Femur (tissue), 1 donor: ENCODE results near the gene CCDC124.
"Not testable (repeated sequence)": the region's sequence is repeated elsewhere in the genome, so short reads cannot be mapped to it uniquely, and the experiment has no call there.

Experiments
- DNase-seq: peaks from one replicate; pipeline ENCODE4 v3.0.0-alpha.2; 2017

CCDC124 gene

GRCh38 chr19:17954401-17954800, 21.6 kb downstream of the CCDC124 start:
- no peak for DNase-seq

- DNase-seq: no peak
Measured at GRCh38 chr19:17957149-17957849, 24.5 kb downstream of the CCDC124 start.

- no peak for DNase-seq
Measured at GRCh38 chr19:17957885-17958284, 25.1 kb downstream of the CCDC124 start.

- no peak for DNase-seq
Measured at GRCh38 chr19:17963936-17964691, 31.3 kb downstream of the CCDC124 start.

GRCh38 chr19:17965370-17966128, 32.7 kb downstream of the CCDC124 start:
- DNase-seq: no peak

- no peak for DNase-seq
Measured at GRCh38 chr19:17966129-17966483, 33.3 kb downstream of the CCDC124 start.

- peak; percentile 56 for DNase-seq
Measured at GRCh38 chr19:17966550-17967256, 33.9 kb downstream of the CCDC124 start, which contains the start of gene KCNN1. TSS of gene KCNN1 (plus strand) at chr19:17967107. CDS start at chr19:17973889, 6,782 bp downstream.

GRCh38 chr19:17967257-17968051, 34.6 kb downstream of the CCDC124 start:
- DNase-seq: no peak

GRCh38 chr19:17968362-17968761, 35.5 kb downstream of the CCDC124 start:
- DNase-seq: no peak

GRCh38 chr19:17969096-17969792, 36.4 kb downstream of the CCDC124 start:
- DNase-seq: no peak

- DNase-seq: no peak
Measured at GRCh38 chr19:17972230-17972629, 39.4 kb downstream of the CCDC124 start.

GRCh38 chr19:17973759-17974158, 40.9 kb downstream of the CCDC124 start:
- DNase-seq: no peak

- DNase-seq: no peak
Measured at GRCh38 chr19:17974551-17974950, 41.7 kb downstream of the CCDC124 start.

GRCh38 chr19:17975032-17975431, 42.2 kb downstream of the CCDC124 start:
- no peak for DNase-seq

- no peak for DNase-seq
Measured at GRCh38 chr19:17977021-17977420, 44.2 kb downstream of the CCDC124 start.

GRCh38 chr19:17977488-17977887, 44.7 kb downstream of the CCDC124 start:
- no peak for DNase-seq

- no peak for DNase-seq
Measured at GRCh38 chr19:17981611-17982010, 48.8 kb downstream of the CCDC124 start.

- DNase-seq: no peak
Measured at GRCh38 chr19:17982430-17982829, 49.6 kb downstream of the CCDC124 start.

GRCh38 chr19:17985037-17985818, 52.4 kb downstream of the CCDC124 start:
- DNase-seq: no peak

GRCh38 chr19:17986569-17986968, 53.8 kb downstream of the CCDC124 start:
- DNase-seq: not testable (repeated sequence)

GRCh38 chr19:17988161-17988560, 55.3 kb downstream of the CCDC124 start:
- DNase-seq: no peak
